Measurements from ENCODE around the gene MX1. TPM values are rescaled to one million over a fixed set of nuclear protein-coding genes. Genes with fewer than 3 reads are reported as not detected.

Gene MX1
- total and polyA plus RNA-seq, 4 donors: 15.1 to 21.3 (median 18.0) TPM

- TF ChIP-seq TAF1 (conservative IDR thresholded peaks at IDR 0.05): no peak
- TF ChIP-seq FOXA1 (IDR thresholded peaks at IDR 0.05): no peak
- TF ChIP-seq EGR1 (IDR thresholded peaks at IDR 0.05; ENCODE audit: low read depth in 2 of 2): no peak
- no peak for TF ChIP-seq RXRA (IDR thresholded peaks at IDR 0.05)
- no peak for TF ChIP-seq JUND (IDR thresholded peaks at IDR 0.05)
- no peak for TF ChIP-seq SP1 (IDR thresholded peaks at IDR 0.05)
- TF ChIP-seq, protein P1, sequence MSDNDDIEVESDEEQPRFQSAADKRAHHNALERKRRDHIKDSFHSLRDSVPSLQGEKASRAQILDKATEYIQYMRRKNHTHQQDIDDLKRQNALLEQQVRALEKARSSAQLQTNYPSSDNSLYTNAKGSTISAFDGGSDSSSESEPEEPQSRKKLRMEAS (IDR thresholded peaks at IDR 0.05): no peak
- no peak for TF ChIP-seq GABPA (IDR thresholded peaks at IDR 0.05 in 1 of 2, conservative IDR thresholded peaks at IDR 0.05 in 1 of 2)
- TF ChIP-seq RAD21 (IDR thresholded peaks at IDR 0.05): no peak
- no peak for TF ChIP-seq NR2F2 (IDR thresholded peaks at IDR 0.05)
- TF ChIP-seq YY1 (IDR thresholded peaks at IDR 0.05): no peak
- TF ChIP-seq HNF4G (IDR thresholded peaks at IDR 0.05): no peak
- no peak for TF ChIP-seq ZBTB33 (IDR thresholded peaks at IDR 0.05)
- no peak for TF ChIP-seq REST (IDR thresholded peaks at IDR 0.05)
- no peak for TF ChIP-seq FOXA2 (IDR thresholded peaks at IDR 0.05)
- TF ChIP-seq, protein P2, sequence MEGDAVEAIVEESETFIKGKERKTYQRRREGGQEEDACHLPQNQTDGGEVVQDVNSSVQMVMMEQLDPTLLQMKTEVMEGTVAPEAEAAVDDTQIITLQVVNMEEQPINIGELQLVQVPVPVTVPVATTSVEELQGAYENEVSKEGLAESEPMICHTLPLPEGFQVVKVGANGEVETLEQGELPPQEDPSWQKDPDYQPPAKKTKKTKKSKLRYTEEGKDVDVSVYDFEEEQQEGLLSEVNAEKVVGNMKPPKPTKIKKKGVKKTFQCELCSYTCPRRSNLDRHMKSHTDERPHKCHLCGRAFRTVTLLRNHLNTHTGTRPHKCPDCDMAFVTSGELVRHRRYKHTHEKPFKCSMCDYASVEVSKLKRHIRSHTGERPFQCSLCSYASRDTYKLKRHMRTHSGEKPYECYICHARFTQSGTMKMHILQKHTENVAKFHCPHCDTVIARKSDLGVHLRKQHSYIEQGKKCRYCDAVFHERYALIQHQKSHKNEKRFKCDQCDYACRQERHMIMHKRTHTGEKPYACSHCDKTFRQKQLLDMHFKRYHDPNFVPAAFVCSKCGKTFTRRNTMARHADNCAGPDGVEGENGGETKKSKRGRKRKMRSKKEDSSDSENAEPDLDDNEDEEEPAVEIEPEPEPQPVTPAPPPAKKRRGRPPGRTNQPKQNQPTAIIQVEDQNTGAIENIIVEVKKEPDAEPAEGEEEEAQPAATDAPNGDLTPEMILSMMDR (IDR thresholded peaks at IDR 0.05; ENCODE audit: low read depth, low read length, missing input control): no peak
- Histone ChIP-seq H3K9ac (ENCODE audit: low read depth in 1 of 2, low read length in 2 of 2) (no peak overlapping the region), H3K27me3 (ENCODE audit: control insufficient read depth in 4 of 4, insufficient read depth in 4 of 4, low read length in 3 of 4) (no peaks in the 10 kb centered on the region), H3K27ac (ENCODE audit: low read depth in 1 of 2, low read length in 2 of 2) (no peak overlapping the region), H3K9me3 (ENCODE audit: control insufficient read depth in 4 of 4, low read length in 3 of 4) (no peaks in the 10 kb centered on the region), H3K4me1 (ENCODE audit: control insufficient read depth in 4 of 4, insufficient read depth in 4 of 4, low read length in 3 of 4) (no peaks in the 10 kb centered on the region), H3K4me3 (ENCODE audit: low read depth in 1 of 3, low read length in 3 of 3) (no peak overlapping the region), H3K36me3 (ENCODE audit: control insufficient read depth in 4 of 4, insufficient read depth in 3 of 4, low read depth in 1 of 4, low read length in 3 of 4) (no peaks in the 10 kb centered on the region)
- DNase-seq (ENCODE audit: low spot score): no peak
- 87% methylated on average over 12 of the region's 12 CpGs for WGBS
These were observed 46.1 kb upstream of the MX1 start for GRCh38 chr21:41379901-41380300.

DNA sequence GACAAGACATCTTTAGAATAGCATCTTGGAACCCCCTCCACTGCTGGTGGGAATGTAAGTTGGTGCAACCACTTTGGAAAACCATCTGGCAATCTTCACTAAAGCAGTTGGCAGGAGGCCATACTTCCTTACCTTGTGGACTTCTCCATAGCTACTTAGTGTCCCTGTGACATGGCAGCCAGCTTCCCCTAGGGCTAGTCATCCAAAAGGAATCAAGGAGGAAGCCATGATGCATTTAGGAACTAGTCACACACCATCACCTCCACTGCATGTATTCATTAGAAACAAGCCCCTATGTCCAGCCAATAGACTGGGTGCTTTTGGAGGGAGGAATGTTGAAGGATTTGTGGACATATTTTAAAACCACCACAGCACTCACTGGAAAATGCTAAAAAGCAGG is 44.3 kb upstream of the MX1 start:
- Histone ChIP-seq H3K27ac (ENCODE audit: low read depth in 1 of 2, low read length in 2 of 2) (no peak overlapping the region), H3K36me3 (ENCODE audit: control insufficient read depth in 4 of 4, insufficient read depth in 3 of 4, low read depth in 1 of 4, low read length in 3 of 4) (no peaks in the 10 kb centered on the region), H3K9me3 (ENCODE audit: control insufficient read depth in 4 of 4, low read length in 3 of 4) (no peaks in the 10 kb centered on the region), H3K9ac (ENCODE audit: low read depth in 1 of 2, low read length in 2 of 2) (no peak overlapping the region), H3K4me3 (ENCODE audit: low read depth in 1 of 3, low read length in 3 of 3) (no peak overlapping the region), H3K27me3 (ENCODE audit: control insufficient read depth in 4 of 4, insufficient read depth in 4 of 4, low read length in 3 of 4) (no peaks in the 10 kb centered on the region), H3K4me1 (ENCODE audit: control insufficient read depth in 4 of 4, insufficient read depth in 4 of 4, low read length in 3 of 4) (no peaks in the 10 kb centered on the region)
- no peak for TF ChIP-seq REST (IDR thresholded peaks at IDR 0.05)
- TF ChIP-seq, protein P1 (IDR thresholded peaks at IDR 0.05): no peak
- TF ChIP-seq ZBTB33 (IDR thresholded peaks at IDR 0.05): no peak
- TF ChIP-seq HNF4G (IDR thresholded peaks at IDR 0.05): no peak
- no peak for TF ChIP-seq RXRA (IDR thresholded peaks at IDR 0.05)
- TF ChIP-seq EGR1 (IDR thresholded peaks at IDR 0.05; ENCODE audit: low read depth in 2 of 2): no peak
- no peak for DNase-seq (ENCODE audit: low spot score)
